Suppressor macrophage treated with lipopolysaccharide for 1 hour (primary cell): ENCODE measurements around the gene ACTR5.

Source experiments
- DNase-seq, 3 donors: peaks; one replicate each; pipeline ENCODE4 v3.0.0-alpha.2; 2020 to 2022

ACTR5 gene

GRCh38 chr20:38748097-38748860 is at the start of gene ACTR5:
Gene ACTR5 (plus strand): TSS chr20:38748460. CDS start chr20:38748479, 19 bp downstream.
- peak; percentile 93 to 98 (median 97) for DNase-seq

- DNase-seq: no peak
Observed at GRCh38 chr20:38698541-38698940, 49.7 kb upstream of the ACTR5 start.

GRCh38 chr20:38700141-38700540 is 48.1 kb upstream of the ACTR5 start:
- DNase-seq: no peak

- no peak for DNase-seq
Observed at GRCh38 chr20:38700926-38701325, 47.3 kb upstream of the ACTR5 start.

GRCh38 chr20:38703526-38703925 is 44.7 kb upstream of the ACTR5 start:
- no peak for DNase-seq

- DNase-seq: no peak
Observed at GRCh38 chr20:38704136-38704535, 44.1 kb upstream of the ACTR5 start.

- DNase-seq: no peak
Observed at GRCh38 chr20:38706509-38706908, 41.8 kb upstream of the ACTR5 start.

GRCh38 chr20:38714308-38714707 is 34.0 kb upstream of the ACTR5 start:
- DNase-seq: no peak

- DNase-seq: no peak
Observed at GRCh38 chr20:38715646-38716045, 32.6 kb upstream of the ACTR5 start.

- DNase-seq: no peak
Observed at GRCh38 chr20:38722683-38723016, 25.6 kb upstream of the ACTR5 start.

GRCh38 chr20:38723017-38723847 is 25.0 kb upstream of the ACTR5 start:
- peak in 1 of 3 donors; percentile 36 for DNase-seq

GRCh38 chr20:38723848-38724625 is 24.2 kb upstream of the ACTR5 start, which contains the start of gene SLC32A1:
Gene SLC32A1 (plus strand): TSS chr20:38724486. CDS start chr20:38724725, 239 bp downstream.
- no peak for DNase-seq

- no peak for DNase-seq
Observed at GRCh38 chr20:38724626-38725147, 23.6 kb upstream of the ACTR5 start.

GRCh38 chr20:38725148-38725901 is 22.9 kb upstream of the ACTR5 start:
- DNase-seq: no peak

GRCh38 chr20:38725931-38726803 is 22.1 kb upstream of the ACTR5 start:
- DNase-seq: peak; percentile 34 to 59 (median 41)

- peak; percentile 38 to 68 (median 55) for DNase-seq
Observed at GRCh38 chr20:38726804-38727606, 21.3 kb upstream of the ACTR5 start.

- no peak for DNase-seq
Observed at GRCh38 chr20:38727607-38728190, 20.6 kb upstream of the ACTR5 start.

- no peak for DNase-seq
Observed at GRCh38 chr20:38728191-38728781, 20.0 kb upstream of the ACTR5 start.

GRCh38 chr20:38728911-38729642 is 19.2 kb upstream of the ACTR5 start:
- DNase-seq: no peak
